HG02973 (cell line): ENCODE measurements around the gene ADAM12.

Source experiments
- ATAC-seq: cut with Tn5 transposase; IDR thresholded peaks from one replicate; pipeline ENCODE4 v1.9.1; 2021; ENCODE audit warnings: moderate library complexity; ENCODE audit not compliant: unreplicated experiment

Gene ADAM12

GRCh38 chr10:126215746-126216631, 172.3 kb downstream of the ADAM12 start:
- ATAC-seq: no peak

- ATAC-seq: no peak
Observed at GRCh38 chr10:126214679-126215078, 173.6 kb downstream of the ADAM12 start.

- ATAC-seq: no peak
Observed at GRCh38 chr10:126214021-126214420, 174.3 kb downstream of the ADAM12 start.

GRCh38 chr10:126212738-126213137, 175.5 kb downstream of the ADAM12 start:
- no peak for ATAC-seq

- ATAC-seq: no peak
Observed at GRCh38 chr10:126210051-126210651, 178.1 kb downstream of the ADAM12 start.

- no peak for ATAC-seq
Observed at GRCh38 chr10:126209451-126209850, 178.8 kb downstream of the ADAM12 start.

GRCh38 chr10:126208726-126209302, 179.5 kb downstream of the ADAM12 start:
- ATAC-seq: no peak

GRCh38 chr10:126207851-126208250, 180.4 kb downstream of the ADAM12 start:
- no peak for ATAC-seq

- no peak for ATAC-seq
Observed at GRCh38 chr10:126207313-126207771, 180.9 kb downstream of the ADAM12 start.

GRCh38 chr10:126205486-126206205, 182.6 kb downstream of the ADAM12 start:
- no peak for ATAC-seq

GRCh38 chr10:126204320-126204719, 184.0 kb downstream of the ADAM12 start:
- ATAC-seq: no peak

GRCh38 chr10:126203746-126204145, 184.5 kb downstream of the ADAM12 start:
- ATAC-seq: no peak

- no peak for ATAC-seq
Observed at GRCh38 chr10:126201603-126202002, 186.7 kb downstream of the ADAM12 start.

GRCh38 chr10:126199221-126199998, 188.9 kb downstream of the ADAM12 start:
- no peak for ATAC-seq

GRCh38 chr10:126198681-126199080, 189.6 kb downstream of the ADAM12 start:
- ATAC-seq: no peak

GRCh38 chr10:126197036-126197543, 191.2 kb downstream of the ADAM12 start:
- no peak for ATAC-seq

- ATAC-seq: no peak
Observed at GRCh38 chr10:126196281-126196680, 192.0 kb downstream of the ADAM12 start.

- no peak for ATAC-seq
Observed at GRCh38 chr10:126191192-126191591, 197.1 kb downstream of the ADAM12 start.

- ATAC-seq: no peak
Observed at GRCh38 chr10:126188679-126189200, 199.5 kb downstream of the ADAM12 start.

- ATAC-seq: no peak
Observed at GRCh38 chr10:126187399-126187798, 200.9 kb downstream of the ADAM12 start.
